Loucy (cell line): ENCODE results near the gene ST8SIA1.

Experiments
- CTCF ChIP-seq: fragments of 200-600 bp; sonication (generic); conservative IDR thresholded peaks from 2 replicates; pipeline ENCODE4 v1.5.1; 2014; ENCODE audit warnings: mild to moderate bottlenecking, antibody characterized with exemption, low read length
- EZH2phosphoT487 ChIP-seq: fragments of 200-600 bp; IDR thresholded peaks from 2 replicates; pipeline ENCODE4 v1.6.1; 2018; ENCODE audit warnings: antibody characterized with exemption, mild to moderate bottlenecking, moderate library complexity, borderline replicate concordance

DNA sequence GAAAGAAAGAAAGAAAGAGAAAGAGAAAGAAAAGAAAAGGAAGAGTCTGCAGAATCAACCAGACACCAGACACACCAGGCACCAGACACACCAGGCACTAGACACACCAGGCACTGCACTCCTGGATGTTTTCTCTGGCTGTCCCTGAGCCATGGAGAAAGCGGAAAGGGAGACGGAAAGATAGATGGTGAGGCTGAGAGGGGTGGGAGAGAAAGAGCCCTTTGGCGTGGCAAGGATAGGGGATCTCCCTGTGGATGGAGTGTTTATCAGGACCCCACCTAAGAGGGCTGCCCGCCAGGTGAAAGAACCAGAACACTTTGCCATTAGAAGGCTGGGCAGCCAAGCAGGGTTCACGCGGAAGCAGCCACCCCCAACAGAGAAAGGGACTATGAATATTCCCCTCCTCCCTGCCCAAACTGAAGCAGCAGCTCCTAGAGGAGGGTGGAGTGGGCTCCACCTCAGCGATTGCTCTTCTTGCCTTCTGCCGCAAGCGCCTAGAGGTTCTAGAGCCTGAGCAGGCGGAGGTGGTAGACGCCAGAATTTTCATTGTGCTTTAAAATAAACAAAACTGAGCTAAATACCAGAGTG, 13.4 kb downstream of the ST8SIA1 start:
- TF ChIP-seq CTCF (no peak), EZH2phosphoT487 (no peak)
